Dendritic cell treated with granulocyte-macrophage colony-stimulating factor and Interleukin-4, amounts not matched to agents 40 ng/mL and 50 ng/mL, for 4 days (primary cell): ENCODE measurements around the gene FAM117B.
"Not testable (repeated sequence)": the region's sequence is repeated elsewhere in the genome, so short reads cannot be mapped to it uniquely, and the experiment has no call there.

Experiments
- H3K27ac Mint-ChIP-seq: one replicate; pipeline ENCODE4 v1.8.0; 2022; ENCODE audit warnings: mild to moderate bottlenecking, mixed read lengths
- H3K27me3 Mint-ChIP-seq: one replicate; pipeline ENCODE4 v1.8.0; 2022; ENCODE audit warnings: mild to moderate bottlenecking, mixed read lengths
- H3K36me3 Mint-ChIP-seq: one replicate; pipeline ENCODE4 v1.8.0; 2022; ENCODE audit warnings: low read depth, mixed read lengths
- H3K4me1 Mint-ChIP-seq: one replicate; pipeline ENCODE4 v1.8.0; 2022; ENCODE audit warnings: low read depth, mixed read lengths
- H3K4me3 Mint-ChIP-seq: one replicate; pipeline ENCODE4 v1.8.0; 2022; ENCODE audit warnings: mild to moderate bottlenecking, moderate library complexity, mixed read lengths
- H3K9me3 Mint-ChIP-seq: one replicate; pipeline ENCODE4 v1.8.0; 2022; ENCODE audit warnings: mixed read lengths
- intact Hi-C: fragments of 100-400 bp; cut with micrococcal nuclease; formaldehyde crosslinking; loops from one replicate; pipeline ENCODE4 v1.15.0; 2022

Gene FAM117B

DNA sequence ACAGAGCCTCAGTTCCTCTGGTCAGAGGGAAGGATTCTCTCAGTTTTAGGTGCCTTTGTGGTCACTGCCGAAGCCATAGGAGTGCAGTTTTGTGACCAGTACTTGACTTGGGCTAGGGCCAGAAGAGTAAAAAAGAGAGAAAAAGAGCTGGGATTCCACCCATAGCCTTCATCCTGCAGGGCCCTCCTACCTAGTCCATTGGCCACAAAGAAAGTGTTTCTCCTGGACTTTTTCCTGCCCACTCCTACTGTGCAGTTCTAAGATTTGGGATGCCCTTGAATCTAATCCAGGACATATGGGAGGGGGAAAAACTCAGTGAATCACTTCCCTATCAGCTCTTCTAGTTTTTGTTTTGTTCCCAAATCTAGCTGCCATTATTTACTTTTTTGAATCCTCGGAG is 26.0 kb downstream of the FAM117B start:
- no peaks in the 10 kb centered on the region for H3K27me3 Mint-ChIP-seq
- H3K27ac Mint-ChIP-seq: no peak overlapping the region
- no peaks in the 10 kb centered on the region for H3K9me3 Mint-ChIP-seq
- intact Hi-C loops: no loop called here
- no peaks in the 10 kb centered on the region for H3K36me3 Mint-ChIP-seq
- H3K4me1 Mint-ChIP-seq: peaks cover 31% of the 10 kb centered on the region
- no peak overlapping the region for H3K4me3 Mint-ChIP-seq

DNA sequence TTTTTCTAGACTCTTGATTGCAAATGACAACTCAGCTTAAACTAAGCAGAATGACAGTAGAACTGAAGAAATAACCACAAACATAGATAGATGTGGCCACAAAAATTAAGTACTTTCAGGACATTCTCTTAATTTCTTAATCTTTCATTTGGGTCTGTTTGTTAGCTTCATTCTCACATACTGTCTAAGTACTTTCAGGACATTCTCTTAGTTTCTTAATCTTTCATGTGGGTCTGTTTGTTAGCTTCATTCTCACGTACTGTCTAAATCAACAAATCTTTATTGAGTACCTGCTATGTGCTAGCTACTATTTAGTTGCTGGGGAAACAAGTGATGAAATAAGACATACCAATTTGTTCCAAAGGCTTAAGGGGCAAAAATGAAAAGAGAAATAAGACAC is 35.1 kb downstream of the FAM117B start:
- H3K9me3 Mint-ChIP-seq: no peaks in the 10 kb centered on the region
- no peak overlapping the region for H3K27ac Mint-ChIP-seq
- no peaks in the 10 kb centered on the region for H3K27me3 Mint-ChIP-seq
- no peak overlapping the region for H3K4me3 Mint-ChIP-seq
- intact Hi-C loops: no loop called here
- no peaks in the 10 kb centered on the region for H3K36me3 Mint-ChIP-seq
- peaks cover 41% of the 10 kb centered on the region for H3K4me1 Mint-ChIP-seq

DNA sequence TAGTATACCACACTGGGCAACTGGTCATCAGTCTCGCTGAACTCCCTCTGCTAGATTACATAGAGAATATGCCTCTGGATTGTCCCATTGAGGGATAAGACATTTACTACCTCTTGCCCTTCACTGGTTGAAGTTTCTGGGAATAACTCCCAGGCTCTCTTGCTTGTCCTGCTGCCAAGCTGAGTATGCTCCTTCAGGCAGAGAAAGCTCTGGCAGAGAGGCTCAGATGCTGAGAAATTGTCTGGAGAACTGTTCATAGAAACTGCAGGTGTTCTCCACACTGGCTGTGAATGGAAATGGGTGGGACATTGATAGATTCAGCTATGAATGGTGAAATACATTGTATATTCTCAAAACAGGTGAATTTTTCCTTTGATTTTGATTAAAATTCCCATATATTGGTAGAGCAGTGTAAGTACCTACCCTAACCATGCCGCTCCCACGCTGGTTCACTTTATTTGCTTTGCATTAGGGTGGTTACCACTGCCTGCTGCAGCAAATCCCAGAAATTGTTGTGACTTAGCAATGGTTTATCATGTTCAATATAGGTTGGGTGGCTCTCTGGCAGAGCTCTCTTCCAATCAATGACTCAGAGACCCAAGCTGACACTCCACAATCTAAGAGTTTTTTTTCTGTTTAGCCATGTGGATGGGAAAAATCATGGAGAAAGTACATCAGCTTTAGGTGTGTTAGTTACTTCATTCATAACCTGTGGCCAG is 36.7 kb downstream of the FAM117B start:
- intact Hi-C loops: no loop called here
- Mint-ChIP-seq H3K27ac (no peak overlapping the region), H3K27me3 (no peaks in the 10 kb centered on the region), H3K9me3 (no peaks in the 10 kb centered on the region), H3K4me1 (peaks cover 34% of the 10 kb centered on the region), H3K4me3 (no peak overlapping the region), H3K36me3 (no peaks in the 10 kb centered on the region)

DNA sequence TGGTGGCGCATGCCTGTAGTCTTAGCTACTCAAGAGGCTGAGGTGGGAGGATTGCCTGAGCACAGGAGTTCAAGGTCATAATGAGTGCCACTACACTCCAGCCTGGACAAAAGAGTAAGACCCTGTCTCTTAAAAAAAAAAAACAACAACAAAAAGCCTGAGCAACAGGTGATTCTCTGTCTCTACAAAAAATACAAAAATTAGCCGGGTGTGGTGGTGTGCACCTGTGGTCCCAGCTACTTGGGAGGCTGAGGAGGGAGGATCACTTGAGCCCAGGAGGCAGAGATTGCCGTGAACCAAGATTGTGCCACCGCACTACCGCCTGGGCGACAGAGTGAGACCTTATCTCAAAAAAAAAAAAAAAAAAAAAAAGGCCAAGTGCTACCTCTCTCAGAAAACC is 40.3 kb downstream of the FAM117B start:
- H3K27ac Mint-ChIP-seq, H3K36me3 Mint-ChIP-seq, intact Hi-C loops, H3K27me3 Mint-ChIP-seq, H3K4me3 Mint-ChIP-seq: not testable (repeated sequence)
- peaks cover 10% of the 10 kb centered on the region for H3K9me3 Mint-ChIP-seq
- H3K4me1 Mint-ChIP-seq: peaks cover 19% of the 10 kb centered on the region

DNA sequence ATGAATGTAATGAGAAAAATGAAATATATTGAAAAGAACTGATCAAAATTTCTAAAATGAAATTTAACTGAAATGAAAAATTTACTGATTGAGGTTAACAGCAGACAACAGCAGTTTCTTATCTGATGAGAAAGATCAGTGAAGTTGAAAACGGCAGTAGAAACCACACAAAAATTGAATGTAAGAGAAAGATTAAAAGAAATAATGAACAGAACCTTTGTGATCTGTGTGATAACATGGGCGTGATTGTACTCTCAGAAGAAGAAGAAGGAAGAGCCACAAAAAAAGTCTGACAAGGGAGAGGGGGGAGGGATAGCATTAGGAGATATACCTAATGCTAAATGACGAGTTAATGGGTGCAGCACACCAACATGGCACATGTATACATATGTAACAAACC is 45.2 kb downstream of the FAM117B start:
- Mint-ChIP-seq H3K9me3 (peaks cover 33% of the 10 kb centered on the region), H3K4me3 (no peak overlapping the region), H3K36me3 (peaks cover 14% of the 10 kb centered on the region), H3K4me1 (peaks cover 6% of the 10 kb centered on the region), H3K27ac (no peak overlapping the region), H3K27me3 (no peaks in the 10 kb centered on the region)
- intact Hi-C loops: no loop called here

DNA sequence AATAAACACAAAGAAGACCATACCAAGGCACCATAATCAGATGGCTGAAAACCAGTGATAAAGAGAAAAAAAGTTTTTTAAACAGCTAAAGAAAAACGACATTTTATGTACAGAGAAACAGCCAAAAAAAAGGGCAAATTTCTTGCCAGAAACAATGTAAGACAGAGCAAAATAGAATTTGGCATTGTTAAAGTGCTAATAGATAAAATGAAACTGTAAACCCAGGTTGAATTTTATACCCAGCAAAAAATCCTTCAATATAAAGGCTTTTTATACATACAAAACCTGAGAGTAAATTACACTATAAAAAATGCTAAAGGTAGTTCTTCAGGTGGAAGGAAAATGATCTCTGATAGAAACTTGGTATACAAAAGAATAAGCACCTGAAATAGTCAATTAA is 45.7 kb downstream of the FAM117B start:
- intact Hi-C loops: no loop called here
- H3K27ac Mint-ChIP-seq: no peak overlapping the region
- peaks cover 14% of the 10 kb centered on the region for H3K36me3 Mint-ChIP-seq
- H3K27me3 Mint-ChIP-seq: no peaks in the 10 kb centered on the region
- peaks cover 33% of the 10 kb centered on the region for H3K9me3 Mint-ChIP-seq
- peaks cover 1% of the 10 kb centered on the region for H3K4me1 Mint-ChIP-seq
- H3K4me3 Mint-ChIP-seq: no peak overlapping the region

DNA sequence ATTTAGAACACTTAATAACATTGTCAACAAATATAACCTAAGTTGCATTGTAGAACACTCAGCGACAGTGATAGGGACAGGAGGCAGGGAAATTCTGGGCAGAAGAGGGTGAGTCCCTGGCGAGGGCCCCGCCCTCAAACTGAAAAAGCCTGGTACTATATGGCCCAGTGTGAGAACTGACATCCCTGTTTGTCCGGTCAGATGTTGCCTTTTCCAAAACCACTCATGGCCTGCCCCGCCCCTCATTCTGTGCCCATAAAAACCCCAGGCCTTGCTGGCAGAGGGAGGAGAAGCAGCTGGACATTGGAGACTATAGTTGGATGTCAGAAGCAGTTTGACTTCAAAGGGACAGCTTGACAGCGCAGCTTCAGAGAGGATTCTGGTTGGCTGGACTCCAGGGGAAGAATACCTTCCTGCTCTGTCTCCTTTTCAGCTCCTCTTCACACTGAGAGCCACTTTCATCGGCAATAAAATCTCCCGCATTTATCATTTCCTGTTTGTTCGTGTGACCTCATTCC is 47.0 kb downstream of the FAM117B start:
- H3K36me3 Mint-ChIP-seq: peaks cover 14% of the 10 kb centered on the region
- H3K27me3 Mint-ChIP-seq: no peaks in the 10 kb centered on the region
- intact Hi-C loops: no loop called here
- peaks cover 33% of the 10 kb centered on the region for H3K9me3 Mint-ChIP-seq
- no peak overlapping the region for H3K27ac Mint-ChIP-seq
- no peak overlapping the region for H3K4me3 Mint-ChIP-seq
- H3K4me1 Mint-ChIP-seq: no peaks in the 10 kb centered on the region

DNA sequence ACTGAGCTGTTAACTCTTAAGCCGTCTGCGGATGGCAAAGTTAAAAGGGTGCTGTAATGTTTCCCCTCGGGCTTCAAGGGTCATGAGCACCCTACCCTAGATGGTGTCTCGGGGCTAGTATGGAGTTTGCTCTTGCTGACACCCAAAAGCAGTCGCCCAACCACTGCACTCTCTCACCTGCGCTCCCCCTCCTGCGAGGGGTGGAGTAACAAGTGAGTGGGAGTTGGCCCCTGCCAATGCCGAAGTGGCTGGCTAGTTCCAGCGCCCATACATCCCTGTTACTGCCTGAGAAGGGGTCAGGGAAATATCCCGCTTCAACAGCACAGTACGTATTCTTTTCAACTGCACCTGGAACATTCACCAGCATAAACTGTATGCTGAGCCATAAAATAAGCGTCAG is 47.5 kb downstream of the FAM117B start:
- intact Hi-C loops: no loop called here
- peaks cover 33% of the 10 kb centered on the region for H3K9me3 Mint-ChIP-seq
- no peaks in the 10 kb centered on the region for H3K27me3 Mint-ChIP-seq
- H3K4me1 Mint-ChIP-seq: no peaks in the 10 kb centered on the region
- no peak overlapping the region for H3K27ac Mint-ChIP-seq
- H3K4me3 Mint-ChIP-seq: no peak overlapping the region
- H3K36me3 Mint-ChIP-seq: peaks cover 14% of the 10 kb centered on the region

DNA sequence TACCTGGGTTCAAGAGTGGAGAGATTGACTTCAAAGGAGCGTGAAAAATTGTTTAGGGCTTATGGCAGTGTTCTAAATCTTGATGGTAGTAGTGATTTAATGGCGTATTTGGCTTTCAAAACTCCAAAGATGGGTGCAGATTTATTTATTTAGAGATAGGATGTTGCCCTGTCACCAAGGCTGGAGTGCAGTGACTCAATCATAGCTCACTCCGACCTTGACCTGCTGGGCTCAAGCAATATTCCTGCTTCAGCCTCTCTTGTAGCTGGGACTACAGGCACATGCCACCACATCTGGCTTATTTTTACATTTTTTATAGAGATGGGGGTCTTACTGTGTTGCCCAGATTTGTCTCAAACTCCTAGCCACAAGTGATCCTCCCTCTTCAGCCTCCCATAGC is 52.5 kb downstream of the FAM117B start:
- peaks cover under 1% of the 10 kb centered on the region for H3K36me3 Mint-ChIP-seq
- no peaks in the 10 kb centered on the region for H3K27me3 Mint-ChIP-seq
- intact Hi-C loops: no loop called here
- H3K4me3 Mint-ChIP-seq: no peak overlapping the region
- H3K27ac Mint-ChIP-seq: no peak overlapping the region
- peaks cover 6% of the 10 kb centered on the region for H3K4me1 Mint-ChIP-seq
- peaks cover 2% of the 10 kb centered on the region for H3K9me3 Mint-ChIP-seq

DNA sequence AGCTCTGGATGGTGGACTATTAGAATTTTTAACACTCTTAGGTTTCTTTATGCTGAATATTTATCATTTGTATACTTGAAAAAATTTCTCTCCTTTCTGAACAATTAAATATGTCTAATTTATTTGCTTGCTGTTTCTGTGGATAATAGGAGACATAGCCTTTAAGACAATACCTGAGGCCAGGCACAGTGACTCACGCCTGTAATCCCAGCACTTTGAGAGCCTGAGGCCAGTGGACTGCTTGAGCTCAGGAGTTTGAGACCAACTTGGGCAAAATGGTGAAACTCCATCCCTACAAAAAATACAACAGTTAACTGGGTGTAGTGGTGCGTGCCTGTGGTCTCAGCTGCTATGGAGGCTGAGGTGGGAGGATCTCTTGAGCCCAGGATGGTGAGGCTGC is 54.7 kb downstream of the FAM117B start:
- Mint-ChIP-seq H3K27ac (no peak overlapping the region), H3K36me3 (no peaks in the 10 kb centered on the region), H3K4me3 (no peak overlapping the region), H3K27me3 (no peaks in the 10 kb centered on the region), H3K4me1 (peaks cover 6% of the 10 kb centered on the region), H3K9me3 (no peaks in the 10 kb centered on the region)
- intact Hi-C loops: no loop called here

DNA sequence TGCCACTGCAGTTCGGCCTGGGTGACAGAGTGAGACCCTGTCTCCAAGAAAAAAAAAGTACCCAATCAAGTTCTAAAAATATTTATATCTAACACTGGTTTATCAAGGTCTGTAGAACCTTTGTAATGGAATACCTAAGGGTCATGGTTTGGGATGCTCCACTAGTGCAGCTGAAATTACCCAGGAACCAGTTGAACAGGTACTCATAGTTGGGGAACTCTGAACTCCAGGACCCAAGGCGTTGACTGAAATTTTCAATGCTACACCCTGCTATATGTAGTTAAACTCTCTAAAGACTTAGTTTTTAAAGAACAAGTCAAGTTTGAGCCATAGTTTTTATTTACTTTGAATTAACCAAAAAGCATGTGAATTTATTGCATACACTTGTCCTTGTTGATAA is 55.1 kb downstream of the FAM117B start:
- Mint-ChIP-seq H3K9me3 (no peaks in the 10 kb centered on the region), H3K4me3 (no peak overlapping the region), H3K27ac (no peak overlapping the region), H3K4me1 (peaks cover 6% of the 10 kb centered on the region), H3K36me3 (no peaks in the 10 kb centered on the region), H3K27me3 (no peaks in the 10 kb centered on the region)
- intact Hi-C loops: no loop called here

DNA sequence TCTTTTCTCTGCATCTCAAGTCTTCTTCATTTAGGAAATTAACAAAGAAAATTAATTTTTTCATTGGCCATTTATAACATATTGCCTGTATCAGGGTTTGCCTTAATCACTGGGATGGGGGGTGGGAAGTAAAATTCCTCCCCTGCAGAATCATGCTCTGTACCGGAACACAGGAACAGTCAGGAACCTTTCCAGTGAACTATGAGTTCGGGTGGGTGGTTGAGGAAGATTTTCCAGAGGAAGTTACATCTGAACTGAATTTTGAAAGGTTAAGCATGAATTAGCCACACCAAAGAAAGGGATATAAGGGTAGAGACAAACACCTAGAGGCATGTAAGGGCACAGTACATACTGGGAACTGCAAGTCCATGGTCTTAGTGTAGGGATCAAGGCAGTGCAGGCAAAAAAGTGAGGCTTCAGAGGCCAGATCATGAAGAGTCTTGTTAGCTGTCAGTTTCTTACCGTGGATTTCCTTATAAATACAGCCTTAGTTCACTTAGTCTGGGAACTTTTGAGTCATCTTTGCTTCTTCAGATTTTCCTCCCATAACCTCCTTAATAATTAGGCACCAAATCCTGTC is 55.6 kb downstream of the FAM117B start:
- no peak overlapping the region for H3K4me3 Mint-ChIP-seq
- intact Hi-C loops: no loop called here
- H3K27ac Mint-ChIP-seq: no peak overlapping the region
- H3K36me3 Mint-ChIP-seq: no peaks in the 10 kb centered on the region
- H3K27me3 Mint-ChIP-seq: no peaks in the 10 kb centered on the region
- H3K4me1 Mint-ChIP-seq: peaks cover 6% of the 10 kb centered on the region
- H3K9me3 Mint-ChIP-seq: no peaks in the 10 kb centered on the region

DNA sequence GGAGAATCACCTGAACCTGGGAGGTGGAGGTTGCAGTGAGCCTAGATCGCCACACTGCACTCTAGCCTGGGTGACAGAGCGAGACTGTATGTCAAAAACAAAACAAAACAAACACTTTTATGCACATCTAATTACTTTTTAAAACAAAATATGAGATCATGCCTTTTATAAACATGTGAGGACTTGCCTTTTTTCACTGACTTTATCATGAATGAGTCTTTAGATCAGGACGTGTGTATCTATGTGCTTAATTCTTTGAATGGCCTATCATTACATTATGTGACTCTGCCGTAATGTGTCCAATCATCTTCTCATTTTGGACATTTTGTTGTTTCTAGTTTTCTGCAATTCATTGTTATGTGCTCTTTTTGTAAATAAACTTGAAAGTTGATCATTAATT is 58.7 kb downstream of the FAM117B start:
- Mint-ChIP-seq H3K36me3 (peaks cover 12% of the 10 kb centered on the region), H3K9me3 (no peaks in the 10 kb centered on the region), H3K4me3 (no peak overlapping the region), H3K27me3 (no peaks in the 10 kb centered on the region), H3K4me1 (peaks cover 6% of the 10 kb centered on the region), H3K27ac (no peak overlapping the region)
- intact Hi-C loops: no loop called here

DNA sequence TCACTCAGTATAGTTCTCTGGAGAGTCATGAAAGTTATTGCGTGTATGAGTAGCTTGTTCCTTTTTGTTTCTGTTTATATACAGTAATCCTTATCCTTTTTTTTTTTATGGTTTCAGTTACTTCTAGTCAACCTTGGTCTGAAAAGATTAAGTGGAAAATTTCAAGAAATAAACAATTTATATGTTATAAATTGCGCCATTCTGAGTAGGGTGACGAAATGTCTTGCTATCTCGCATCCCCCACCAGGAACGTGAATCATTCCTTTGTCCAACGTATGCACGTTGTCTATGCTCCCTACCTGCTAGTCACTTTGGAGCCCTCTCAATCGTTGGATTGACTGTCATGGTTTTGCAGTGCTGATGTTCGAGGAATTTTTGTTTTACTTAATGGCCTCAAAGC is 60.4 kb downstream of the FAM117B start:
- H3K4me3 Mint-ChIP-seq: no peak overlapping the region
- no peaks in the 10 kb centered on the region for H3K27me3 Mint-ChIP-seq
- H3K36me3 Mint-ChIP-seq: peaks cover 18% of the 10 kb centered on the region
- intact Hi-C loops: no loop called here
- peaks cover 6% of the 10 kb centered on the region for H3K4me1 Mint-ChIP-seq
- no peaks in the 10 kb centered on the region for H3K9me3 Mint-ChIP-seq
- no peak overlapping the region for H3K27ac Mint-ChIP-seq
